Large intestine (tissue), 3 donors: ENCODE results near the gene SVOP. TPM values are rescaled to one million over a fixed set of nuclear protein-coding genes. Genes with fewer than 3 reads are reported as not detected.
"Not testable (repeated sequence)": the region's sequence is repeated elsewhere in the genome, so short reads cannot be mapped to it uniquely, and the experiment has no call there.

Experiments used
- DNase-seq, 2 donors: peaks; one replicate each; pipeline versions ENCODE4 v3.0.0 to v3.0.0-alpha.2; 2013
- H3K27ac ChIP-seq: one replicate; pipeline ENCODE4 v1.5.1; 2013; ENCODE audit warnings: low read length
- H3K27me3 ChIP-seq: 2 replicates; pipeline ENCODE4 v1.6.1; 2013; ENCODE audit warnings: low read length; ENCODE audit not compliant: control insufficient read depth, insufficient read depth
- H3K36me3 ChIP-seq: 2 replicates; pipeline ENCODE4 v1.6.1; 2013; ENCODE audit warnings: low read length; ENCODE audit not compliant: control insufficient read depth, insufficient read depth
- H3K4me1 ChIP-seq: one replicate; pipeline ENCODE4 v1.6.1; 2013; ENCODE audit warnings: low read length; ENCODE audit not compliant: control insufficient read depth, insufficient read depth
- H3K4me3 ChIP-seq: one replicate; pipeline ENCODE4 v1.5.1; 2013; ENCODE audit warnings: low read length
- H3K9me3 ChIP-seq: one replicate; pipeline ENCODE4 v1.6.1; 2013; ENCODE audit warnings: mild to moderate bottlenecking, low read depth, low read length, moderate library complexity; ENCODE audit not compliant: control insufficient read depth
- WGBS: methylation state at CpG from one replicate; pipeline ENCODE4 v1.1.5; 2013; ENCODE audit warnings: low lambda C conversion rate; ENCODE audit not compliant: insufficient coverage; 5-methylcytosine and 5-hydroxymethylcytosine counted together
- polyA plus RNA-seq: library from polyadenylated mRNA; unstranded; fragments of 120-200 nt; gene quantifications from one replicate; pipeline ENCODE4 v1.2.1, GENCODE V29; 2013

Gene SVOP
- polyA plus RNA-seq, 1 donor: 2.1 TPM

DNA sequence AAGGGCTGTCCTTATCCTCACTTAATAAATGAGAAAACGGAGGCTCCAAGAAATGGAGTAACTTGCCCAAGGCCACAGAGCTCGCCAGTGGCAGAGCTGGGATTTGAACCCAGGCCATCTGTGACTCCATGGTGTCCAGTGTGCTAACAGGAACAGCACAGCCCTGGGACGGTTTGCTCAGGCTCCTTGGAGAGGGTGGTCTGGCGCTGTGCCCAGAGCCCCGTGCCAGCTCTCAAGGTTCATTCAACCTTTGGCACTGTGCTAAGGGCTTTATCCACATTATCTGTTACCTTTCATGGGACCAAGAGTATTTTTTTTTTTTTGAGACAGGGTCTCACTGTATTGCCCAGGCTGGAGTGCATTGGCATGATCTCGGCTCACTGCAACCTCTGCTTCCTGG lies 132.8 kb downstream of the SVOP start:
- no peak overlapping the region for H3K27ac ChIP-seq
- no peak overlapping the region for H3K4me3 ChIP-seq
- WGBS: no CpG with 5 or more reads among the region's 6 CpGs
- no peak for DNase-seq
- no peaks in the 10 kb centered on the region for H3K27me3 ChIP-seq
- no peaks in the 10 kb centered on the region for H3K4me1 ChIP-seq
- H3K36me3 ChIP-seq: no peaks in the 10 kb centered on the region
- no peaks in the 10 kb centered on the region for H3K9me3 ChIP-seq

GRCh38 chr12:108886873-108887629 lies 133.8 kb downstream of the SVOP start:
- no CpG with 5 or more reads among the region's 9 CpGs for WGBS
- no peak for DNase-seq
- H3K27me3 ChIP-seq: no peaks in the 10 kb centered on the region
- no peaks in the 10 kb centered on the region for H3K9me3 ChIP-seq
- H3K4me1 ChIP-seq: no peaks in the 10 kb centered on the region
- no peak overlapping the region for H3K27ac ChIP-seq
- no peak overlapping the region for H3K4me3 ChIP-seq
- no peaks in the 10 kb centered on the region for H3K36me3 ChIP-seq

- peak; percentile 13 to 14 for DNase-seq
- Histone ChIP-seq H3K27me3 (peaks cover 4% of the 10 kb centered on the region), H3K4me1 (no peaks in the 10 kb centered on the region), H3K36me3 (no peaks in the 10 kb centered on the region), H3K4me3 (no peak overlapping the region), H3K9me3 (peaks cover 5% of the 10 kb centered on the region), H3K27ac (no peak overlapping the region)
- WGBS: no CpG with 5 or more reads among the region's 16 CpGs
Measured at GRCh38 chr12:108884116-108885012, 136.5 kb downstream of the SVOP start.

DNA sequence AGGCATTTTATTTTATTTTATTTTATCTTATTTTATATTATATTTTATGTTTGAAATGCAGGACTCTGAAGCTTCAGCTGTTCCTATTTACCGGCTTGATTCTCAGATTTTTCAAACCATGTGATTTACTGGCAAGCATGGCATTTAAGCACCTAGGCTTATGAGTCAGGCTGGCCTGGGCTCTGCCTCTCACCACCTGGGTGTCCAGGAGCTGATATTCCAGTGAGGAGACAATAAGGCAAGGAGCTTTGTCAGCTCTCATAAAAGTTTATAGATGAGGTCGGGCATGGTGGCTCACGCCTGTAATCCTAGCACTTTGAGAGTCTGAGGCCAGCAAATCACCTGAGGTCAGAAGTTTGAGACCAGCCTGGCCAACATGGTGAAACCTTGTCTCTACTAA lies 138.9 kb downstream of the SVOP start:
- Histone ChIP-seq H3K27ac (no peak overlapping the region), H3K9me3 (peaks cover 5% of the 10 kb centered on the region), H3K27me3 (peaks cover 4% of the 10 kb centered on the region), H3K4me1 (no peaks in the 10 kb centered on the region), H3K36me3 (no peaks in the 10 kb centered on the region), H3K4me3 (no peak overlapping the region)
- DNase-seq: no peak
- WGBS: no CpG with 5 or more reads among the region's 3 CpGs

- no peaks in the 10 kb centered on the region for H3K36me3 ChIP-seq
- WGBS: no CpG with 5 or more reads among the region's 16 CpGs
- H3K27me3 ChIP-seq: peaks cover 4% of the 10 kb centered on the region
- peaks cover 5% of the 10 kb centered on the region for H3K9me3 ChIP-seq
- no peak within 1 kb of the TSS for H3K27ac ChIP-seq
- H3K4me3 ChIP-seq: no peak within 1 kb of the TSS
- no peak for DNase-seq
- no peaks in the 10 kb centered on the region for H3K4me1 ChIP-seq
Measured at GRCh38 chr12:108879615-108880254, 141.1 kb downstream of the SVOP start, which contains the start of gene DAO. TSS of gene DAO (plus strand) at chr12:108880092. CDS start at chr12:108885007, 4,915 bp downstream.

- Histone ChIP-seq H3K27ac (no peak overlapping the region), H3K27me3 (peaks cover 4% of the 10 kb centered on the region), H3K36me3 (no peaks in the 10 kb centered on the region), H3K4me1 (no peaks in the 10 kb centered on the region), H3K4me3 (no peak overlapping the region), H3K9me3 (peaks cover 5% of the 10 kb centered on the region)
- no CpG with 5 or more reads among the region's 3 CpGs for WGBS
- no peak for DNase-seq
Measured at GRCh38 chr12:108876550-108876949, 144.3 kb downstream of the SVOP start.

DNA sequence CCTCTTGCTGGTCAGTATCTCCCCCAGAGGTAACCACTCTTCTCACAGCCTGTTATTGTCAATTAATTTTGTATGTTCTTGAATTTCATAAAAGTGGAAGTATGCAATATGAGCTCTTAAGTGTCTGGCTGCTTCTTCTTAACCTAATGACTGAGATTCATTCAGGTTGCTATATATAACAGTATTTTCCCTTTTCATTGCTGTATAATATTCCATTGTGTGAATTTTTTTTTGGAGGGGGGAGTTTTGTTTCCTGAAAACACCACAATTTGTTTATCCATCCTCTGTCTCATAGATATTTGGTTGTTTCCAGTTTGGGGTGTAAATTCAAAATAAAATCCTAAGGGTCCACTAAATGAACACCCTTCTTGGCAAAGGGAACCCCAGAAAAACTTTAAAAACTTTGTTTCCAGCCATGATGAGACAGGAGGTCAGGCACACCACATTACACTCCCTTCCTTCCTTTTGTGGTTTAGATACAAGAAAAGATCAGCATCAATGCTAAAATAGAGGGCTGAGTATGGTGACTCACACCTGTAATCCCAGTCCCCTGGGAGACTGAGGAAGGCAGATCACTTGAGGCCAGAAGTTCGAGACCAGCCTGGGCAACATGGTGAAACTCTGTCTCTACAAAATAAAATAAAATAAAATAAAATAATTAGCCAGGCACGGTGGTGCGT lies 145.0 kb downstream of the SVOP start:
- Histone ChIP-seq H3K36me3 (no peaks in the 10 kb centered on the region), H3K9me3 (peaks cover 5% of the 10 kb centered on the region), H3K27ac (no peak overlapping the region), H3K27me3 (peaks cover 4% of the 10 kb centered on the region), H3K4me1 (no peaks in the 10 kb centered on the region), H3K4me3 (no peak overlapping the region)
- WGBS: no CpG with 5 or more reads among the region's 3 CpGs
- no peak for DNase-seq

- Histone ChIP-seq H3K36me3 (no peaks in the 10 kb centered on the region), H3K4me1 (no peaks in the 10 kb centered on the region), H3K27me3 (peaks cover 4% of the 10 kb centered on the region), H3K4me3 (no peak overlapping the region), H3K27ac (no peak overlapping the region), H3K9me3 (peaks cover 5% of the 10 kb centered on the region)
- WGBS: no CpG with 5 or more reads among the region's 1 CpG
- no peak for DNase-seq
Measured at GRCh38 chr12:108875280-108875679, 145.6 kb downstream of the SVOP start.

DNA sequence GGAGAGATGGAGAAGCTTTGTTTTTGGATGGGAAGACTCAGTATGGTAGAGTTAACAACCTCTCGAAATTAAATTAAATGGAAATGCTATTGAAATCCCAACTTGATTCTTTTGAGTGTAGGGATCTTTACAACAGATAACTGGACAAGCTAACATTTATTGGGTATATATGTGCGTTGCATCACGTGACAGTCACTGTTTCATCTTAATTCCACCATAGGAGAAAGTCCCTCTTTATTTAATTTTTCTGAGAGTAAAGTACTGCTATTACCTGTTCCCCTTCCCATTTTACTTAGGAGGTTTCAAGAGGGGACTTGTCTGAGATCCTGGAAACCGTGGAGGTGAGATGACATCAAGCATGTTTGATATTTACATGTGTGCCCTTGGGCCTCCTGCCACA lies 152.1 kb downstream of the SVOP start:
- H3K4me1 ChIP-seq: no peaks in the 10 kb centered on the region
- H3K27me3 ChIP-seq: no peaks in the 10 kb centered on the region
- no peaks in the 10 kb centered on the region for H3K9me3 ChIP-seq
- no peak for DNase-seq
- no peak overlapping the region for H3K4me3 ChIP-seq
- 100% methylated on average over 1 of the region's 4 CpGs for WGBS
- H3K36me3 ChIP-seq: no peaks in the 10 kb centered on the region
- H3K27ac ChIP-seq: no peak overlapping the region

DNA sequence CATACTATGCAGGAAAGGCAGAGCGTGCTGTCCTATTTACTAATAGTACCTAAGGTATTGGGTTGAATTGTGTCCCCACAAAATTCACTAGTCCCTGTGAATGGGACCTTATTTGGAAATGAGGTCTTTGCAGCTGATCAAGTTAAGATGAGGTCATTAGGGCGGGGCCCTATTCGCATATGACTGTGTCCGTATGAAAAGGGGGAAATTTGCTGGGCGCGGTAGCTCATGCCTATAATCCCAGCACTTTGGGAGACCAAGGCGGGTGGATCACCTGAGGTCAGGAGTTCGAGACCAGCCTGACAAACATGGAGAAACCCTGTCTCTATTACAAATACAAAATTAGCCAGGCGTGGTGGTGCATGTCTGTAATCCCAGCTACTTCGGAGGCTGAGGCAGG lies 154.8 kb downstream of the SVOP start:
- not testable (repeated sequence) for H3K9me3 ChIP-seq, DNase-seq, H3K27me3 ChIP-seq, H3K36me3 ChIP-seq, H3K4me1 ChIP-seq, H3K4me3 ChIP-seq, H3K27ac ChIP-seq
- WGBS: no CpG with 5 or more reads among the region's 10 CpGs
